DOHH2 (cell line): ENCODE measurements around the gene CD63.

Experiments
- CTCF ChIP-seq: fragments of 200-600 bp; sonication (generic); IDR thresholded peaks from one replicate; pipeline ENCODE4 v1.5.1; 2014; ENCODE audit warnings: antibody characterized with exemption, mild to moderate bottlenecking, low read depth, low read length; ENCODE audit not compliant: poor library complexity, severe bottlenecking
- EZH2phosphoT487 ChIP-seq: fragments of 200-600 bp; sonication (generic); IDR thresholded peaks from 2 replicates; pipeline ENCODE4 v1.6.1; 2017; ENCODE audit warnings: borderline replicate concordance, mild to moderate bottlenecking, antibody characterized with exemption, low read length, moderate library complexity, mixed read lengths

DNA sequence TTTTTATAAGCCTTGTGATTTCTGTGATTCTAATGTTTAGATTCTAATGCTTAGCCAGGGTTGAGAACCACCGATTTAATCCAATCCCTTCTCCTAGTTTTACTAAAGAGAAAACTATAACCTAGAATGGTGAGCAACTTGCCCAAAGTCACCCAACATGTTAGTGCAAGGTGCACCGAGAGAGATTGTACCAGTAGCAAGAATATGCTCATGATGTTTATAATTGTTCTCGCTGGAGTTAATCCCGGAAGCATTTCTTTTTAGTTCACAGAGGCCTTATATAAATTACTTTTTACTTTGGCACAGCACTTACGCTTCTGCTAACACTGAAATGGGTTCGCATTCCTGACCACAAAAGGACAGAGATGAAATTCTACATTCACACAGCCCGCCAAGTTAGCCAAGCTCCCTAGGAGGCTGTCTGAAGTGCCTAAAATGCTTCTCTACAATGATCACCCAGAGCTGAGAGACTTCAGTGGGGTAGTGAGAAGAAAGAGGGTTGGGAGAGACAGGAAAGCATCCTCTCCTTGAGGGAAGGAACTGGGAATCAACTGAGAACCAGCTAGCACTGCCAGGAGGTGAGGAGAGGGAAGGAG is 13.5 kb downstream of the CD63 start:
- no peak for TF ChIP-seq CTCF
- TF ChIP-seq EZH2phosphoT487 = no peak
